MM.1S (cell line): Measurements from ENCODE around the gene DOCK4.

ENCODE experiments used
- DNase-seq: peaks from one replicate; pipeline ENCODE4 v3.0.0-alpha.2; 2015
- H2AFZ ChIP-seq: fragments of 300-600 bp; sonication (generic); 2 replicates; pipeline ENCODE4 v1.6.0; 2016; ENCODE audit warnings: antibody characterized with exemption, low read length
- H3F3A ChIP-seq: fragments of 300-600 bp; sonication (generic); 2 replicates; pipeline ENCODE4 v1.6.1; 2016; ENCODE audit warnings: mild to moderate bottlenecking, antibody characterized with exemption, low read length, moderate library complexity, mixed read lengths; ENCODE audit not compliant: insufficient read depth
- H3K27ac ChIP-seq: fragments of 300-600 bp; sonication (generic); 2 replicates; pipeline ENCODE4 v1.5.1; 2016; ENCODE audit warnings: mild to moderate bottlenecking, low read length
- H3K27me3 ChIP-seq: fragments of 300-600 bp; sonication (generic); replicated peaks from 2 replicates; pipeline ENCODE4 v1.6.0; 2016; ENCODE audit warnings: low read length; ENCODE audit not compliant: insufficient read depth
- H3K36me3 ChIP-seq: fragments of 300-600 bp; sonication (generic); replicated peaks from 2 replicates; pipeline ENCODE4 v1.6.1; 2016; ENCODE audit warnings: mild to moderate bottlenecking, low read length, mixed read lengths; ENCODE audit not compliant: insufficient read depth
- H3K4me1 ChIP-seq: fragments of 300-600 bp; sonication (generic); 2 replicates; pipeline ENCODE4 v1.6.1; 2016; ENCODE audit warnings: low read length, mixed read lengths
- H3K4me2 ChIP-seq: fragments of 300-600 bp; sonication (generic); 2 replicates; pipeline ENCODE4 v1.6.0; 2016; ENCODE audit warnings: low read depth, low read length
- H3K4me3 ChIP-seq: fragments of 300-600 bp; sonication (generic); 2 replicates; pipeline ENCODE4 v1.5.1; 2016; ENCODE audit warnings: low read length, mixed read lengths
- H3K79me2 ChIP-seq: fragments of 300-600 bp; sonication (generic); 2 replicates; pipeline ENCODE4 v1.6.1; 2016; ENCODE audit warnings: mixed run types, low read length, mixed read lengths
- H3K9ac ChIP-seq: fragments of 300-600 bp; sonication (generic); 2 replicates; pipeline ENCODE4 v1.6.1; 2016; ENCODE audit warnings: low read length, mixed read lengths
- H3K9me2 ChIP-seq: fragments of 300-600 bp; sonication (generic); replicated peaks from 2 replicates; pipeline ENCODE4 v1.6.1; 2016; ENCODE audit warnings: mild to moderate bottlenecking, low read length, mixed read lengths; ENCODE audit not compliant: insufficient read depth
- H3K9me3 ChIP-seq: fragments of 300-600 bp; sonication (generic); replicated peaks from 2 replicates; pipeline ENCODE4 v1.6.1; 2016; ENCODE audit warnings: mild to moderate bottlenecking, low read length, mixed read lengths; ENCODE audit not compliant: insufficient read depth
- H4K20me1 ChIP-seq: fragments of 300-600 bp; sonication (generic); 2 replicates; pipeline ENCODE4 v1.6.1; 2016; ENCODE audit warnings: mild to moderate bottlenecking, low read length, moderate library complexity, mixed read lengths; ENCODE audit not compliant: insufficient read depth
- EZH2 ChIP-seq: fragments of 300-600 bp; sonication (generic); optimal IDR thresholded peaks from 2 replicates; pipeline ENCODE3; 2017; ENCODE audit warnings: low read depth, mild to moderate bottlenecking, antibody characterized with exemption, low read length, mixed read lengths
- EZH2phosphoT487 ChIP-seq: fragments of 300-600 bp; sonication (generic); IDR thresholded peaks from 2 replicates; pipeline ENCODE4 v1.6.1; 2018; ENCODE audit warnings: antibody characterized with exemption, low read length
- TF ChIP-seq, protein P1 (sequence below): fragments of 300-600 bp; sonication (generic); IDR thresholded peaks from 2 replicates; pipeline ENCODE4 v1.5.1; 2016; ENCODE audit warnings: antibody characterized with exemption, low read length, mixed read lengths

DOCK4 gene

DNA sequence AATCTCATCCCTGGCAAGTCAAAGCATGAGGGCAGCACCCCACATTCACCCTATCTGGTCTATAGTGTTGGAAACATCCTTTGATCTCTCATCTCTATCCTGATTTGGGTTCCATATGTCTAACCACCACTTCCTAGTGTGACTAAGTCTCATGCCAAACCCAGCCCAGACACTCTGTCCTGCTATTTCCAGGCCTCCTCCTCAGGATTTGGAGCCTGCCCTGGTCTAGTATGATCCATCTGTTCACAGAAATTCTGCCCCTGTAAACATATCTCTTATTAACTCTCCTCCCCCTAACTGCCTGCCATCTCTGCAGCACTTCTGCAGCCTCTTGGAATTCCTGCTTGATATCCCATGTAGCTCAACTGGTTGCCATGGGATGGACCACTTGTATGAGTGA lies 323.0 kb downstream of the DOCK4 start:
- H3K9me3 ChIP-seq = no peaks in the 10 kb centered on the region
- TF ChIP-seq EZH2 (no peak), EZH2phosphoT487 (no peak)
- TF ChIP-seq, protein P1, sequence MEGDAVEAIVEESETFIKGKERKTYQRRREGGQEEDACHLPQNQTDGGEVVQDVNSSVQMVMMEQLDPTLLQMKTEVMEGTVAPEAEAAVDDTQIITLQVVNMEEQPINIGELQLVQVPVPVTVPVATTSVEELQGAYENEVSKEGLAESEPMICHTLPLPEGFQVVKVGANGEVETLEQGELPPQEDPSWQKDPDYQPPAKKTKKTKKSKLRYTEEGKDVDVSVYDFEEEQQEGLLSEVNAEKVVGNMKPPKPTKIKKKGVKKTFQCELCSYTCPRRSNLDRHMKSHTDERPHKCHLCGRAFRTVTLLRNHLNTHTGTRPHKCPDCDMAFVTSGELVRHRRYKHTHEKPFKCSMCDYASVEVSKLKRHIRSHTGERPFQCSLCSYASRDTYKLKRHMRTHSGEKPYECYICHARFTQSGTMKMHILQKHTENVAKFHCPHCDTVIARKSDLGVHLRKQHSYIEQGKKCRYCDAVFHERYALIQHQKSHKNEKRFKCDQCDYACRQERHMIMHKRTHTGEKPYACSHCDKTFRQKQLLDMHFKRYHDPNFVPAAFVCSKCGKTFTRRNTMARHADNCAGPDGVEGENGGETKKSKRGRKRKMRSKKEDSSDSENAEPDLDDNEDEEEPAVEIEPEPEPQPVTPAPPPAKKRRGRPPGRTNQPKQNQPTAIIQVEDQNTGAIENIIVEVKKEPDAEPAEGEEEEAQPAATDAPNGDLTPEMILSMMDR = no peak
- no peaks in the 10 kb centered on the region for H3K79me2 ChIP-seq
- no peaks in the 10 kb centered on the region for H3F3A ChIP-seq
- DNase-seq = no peak
- no peak overlapping the region for H3K4me3 ChIP-seq
- H3K27ac ChIP-seq = no peak overlapping the region
- no peaks in the 10 kb centered on the region for H4K20me1 ChIP-seq
- H3K9ac ChIP-seq = no peak overlapping the region
- no peaks in the 10 kb centered on the region for H3K9me2 ChIP-seq
- no peak overlapping the region for H3K4me2 ChIP-seq
- no peaks in the 10 kb centered on the region for H3K4me1 ChIP-seq
- H2AFZ ChIP-seq = no peak overlapping the region
- no peaks in the 10 kb centered on the region for H3K27me3 ChIP-seq
- H3K36me3 ChIP-seq = no peaks in the 10 kb centered on the region

DNA sequence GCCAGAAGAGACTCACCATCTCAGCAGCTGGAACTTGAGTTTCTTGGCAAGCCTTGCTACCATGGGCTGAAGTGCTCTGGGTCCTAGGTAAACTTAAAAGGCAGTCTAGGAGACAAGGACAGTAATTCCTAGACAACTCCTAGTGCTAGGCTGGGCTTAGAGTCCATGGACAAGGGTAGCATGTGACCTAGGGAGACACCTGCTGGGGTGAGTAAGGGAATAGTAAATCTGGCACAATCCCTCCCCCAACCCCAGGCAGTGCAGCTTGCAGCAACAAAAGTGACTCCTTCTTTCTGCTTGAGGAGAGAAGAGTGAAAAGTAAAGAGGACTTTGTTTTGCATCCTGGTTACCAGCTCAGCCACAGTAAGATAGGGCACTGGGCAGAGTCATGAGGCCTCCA lies 327.4 kb downstream of the DOCK4 start:
- no peak for DNase-seq
- no peaks in the 10 kb centered on the region for H3F3A ChIP-seq
- no peaks in the 10 kb centered on the region for H3K36me3 ChIP-seq
- TF ChIP-seq EZH2phosphoT487 (no peak), EZH2 (no peak)
- TF ChIP-seq, protein P1 = no peak
- H4K20me1 ChIP-seq = no peaks in the 10 kb centered on the region
- H3K4me2 ChIP-seq = no peak overlapping the region
- H3K27me3 ChIP-seq = no peaks in the 10 kb centered on the region
- H3K27ac ChIP-seq = no peak overlapping the region
- H3K79me2 ChIP-seq = no peaks in the 10 kb centered on the region
- no peak overlapping the region for H2AFZ ChIP-seq
- no peak overlapping the region for H3K9ac ChIP-seq
- H3K9me2 ChIP-seq = no peaks in the 10 kb centered on the region
- no peak overlapping the region for H3K4me3 ChIP-seq
- H3K4me1 ChIP-seq = no peaks in the 10 kb centered on the region
- no peaks in the 10 kb centered on the region for H3K9me3 ChIP-seq

DNA sequence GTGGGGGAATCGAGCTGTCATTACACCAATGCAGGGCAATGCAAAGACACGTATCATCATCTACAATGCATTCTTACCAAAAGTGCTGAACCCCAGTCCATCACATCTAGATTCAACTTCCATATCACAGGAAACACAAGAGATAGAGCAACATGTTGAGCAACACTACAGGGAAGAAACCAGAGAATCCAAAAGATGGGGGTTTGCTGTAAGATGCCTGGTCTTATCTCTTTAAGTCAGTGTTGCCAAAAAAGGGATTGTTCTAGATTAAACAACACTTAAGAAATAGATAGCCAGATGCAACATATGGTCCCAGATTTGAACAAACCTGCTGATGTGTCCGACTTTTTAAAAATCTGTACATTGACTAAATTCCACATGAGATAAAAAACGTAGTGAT lies 328.3 kb downstream of the DOCK4 start:
- no peaks in the 10 kb centered on the region for H3K27me3 ChIP-seq
- H3K27ac ChIP-seq = no peak overlapping the region
- H3K9me3 ChIP-seq = no peaks in the 10 kb centered on the region
- no peak overlapping the region for H3K9ac ChIP-seq
- H3K4me2 ChIP-seq = no peak overlapping the region
- no peaks in the 10 kb centered on the region for H3K4me1 ChIP-seq
- H3F3A ChIP-seq = no peaks in the 10 kb centered on the region
- no peaks in the 10 kb centered on the region for H3K79me2 ChIP-seq
- no peak overlapping the region for H2AFZ ChIP-seq
- H3K36me3 ChIP-seq = no peaks in the 10 kb centered on the region
- DNase-seq = no peak
- H4K20me1 ChIP-seq = no peaks in the 10 kb centered on the region
- H3K9me2 ChIP-seq = no peaks in the 10 kb centered on the region
- no peak for TF ChIP-seq EZH2phosphoT487
- TF ChIP-seq, protein P1 = no peak
- no peak for TF ChIP-seq EZH2
- H3K4me3 ChIP-seq = no peak overlapping the region
